Measurements from ENCODE around the gene CDC42EP4.
"Not testable (repeated sequence)": the region's sequence is repeated elsewhere in the genome, so short reads cannot be mapped to it uniquely, and the experiment has no call there.

Gene CDC42EP4

GRCh38 chr17:73320601-73321264, 8.9 kb upstream of the CDC42EP4 start:
- Histone ChIP-seq H3K27ac (ENCODE audit: insufficient read depth, low read length, poor library complexity, severe bottlenecking) (no peak overlapping the region), H3K36me3 (ENCODE audit: control insufficient read depth, insufficient read depth, low read length) (no peaks in the 10 kb centered on the region), H3K27me3 (replicated peaks; ENCODE audit: control insufficient read depth, insufficient read depth, low read length, poor library complexity, severe bottlenecking) (no peaks in the 10 kb centered on the region), H3K4me3 (ENCODE audit: insufficient read depth, low read depth, low read length, poor library complexity, severe bottlenecking) (no peak overlapping the region), H3K9me3 (ENCODE audit: control insufficient read depth, low read length) (no peaks in the 10 kb centered on the region), H3K4me1 (ENCODE audit: control insufficient read depth, insufficient read depth, low read length, poor library complexity, severe bottlenecking) (no peaks in the 10 kb centered on the region)
- no peak for DNase-seq

DNA sequence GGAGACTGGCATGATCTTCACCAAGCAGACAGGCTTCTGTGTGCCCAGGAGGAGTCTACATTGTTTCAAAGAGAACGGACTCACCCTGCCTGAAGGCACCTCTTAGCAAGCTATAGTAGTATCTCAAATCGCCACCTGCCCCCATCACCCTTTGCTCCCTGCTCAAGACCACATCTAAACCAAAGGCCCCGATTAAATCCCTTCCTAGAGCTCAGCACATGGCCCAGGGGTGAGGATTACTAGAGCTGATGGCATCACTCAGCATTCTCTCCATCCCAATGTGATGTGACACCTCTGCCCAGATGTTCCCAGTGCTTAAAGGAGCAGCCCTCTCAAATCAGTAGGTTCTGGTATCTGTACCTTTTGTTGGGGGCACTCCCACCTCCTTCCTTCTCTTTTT, 8.0 kb upstream of the CDC42EP4 start:
- H3K4me3 ChIP-seq (ENCODE audit: insufficient read depth, low read depth, low read length, poor library complexity, severe bottlenecking), result no peak overlapping the region
- H3K9me3 ChIP-seq (ENCODE audit: control insufficient read depth, low read length), result no peaks in the 10 kb centered on the region
- DNase-seq, result no peak
- no peaks in the 10 kb centered on the region for H3K36me3 ChIP-seq (ENCODE audit: control insufficient read depth, insufficient read depth, low read length)
- H3K27ac ChIP-seq (ENCODE audit: insufficient read depth, low read length, poor library complexity, severe bottlenecking), result no peak overlapping the region
- no peaks in the 10 kb centered on the region for H3K27me3 ChIP-seq (replicated peaks; ENCODE audit: control insufficient read depth, insufficient read depth, low read length, poor library complexity, severe bottlenecking)
- no peaks in the 10 kb centered on the region for H3K4me1 ChIP-seq (ENCODE audit: control insufficient read depth, insufficient read depth, low read length, poor library complexity, severe bottlenecking)

- no peak for DNase-seq
- Histone ChIP-seq H3K9me3 (ENCODE audit: control insufficient read depth, low read length) (no peaks in the 10 kb centered on the region), H3K27ac (ENCODE audit: insufficient read depth, low read length, poor library complexity, severe bottlenecking) (no peak overlapping the region), H3K36me3 (ENCODE audit: control insufficient read depth, insufficient read depth, low read length) (no peaks in the 10 kb centered on the region), H3K4me1 (ENCODE audit: control insufficient read depth, insufficient read depth, low read length, poor library complexity, severe bottlenecking) (no peaks in the 10 kb centered on the region), H3K27me3 (replicated peaks; ENCODE audit: control insufficient read depth, insufficient read depth, low read length, poor library complexity, severe bottlenecking) (no peaks in the 10 kb centered on the region), H3K4me3 (ENCODE audit: insufficient read depth, low read depth, low read length, poor library complexity, severe bottlenecking) (no peak overlapping the region)
These were observed 7.0 kb upstream of the CDC42EP4 start for GRCh38 chr17:73318836-73319235.

DNA sequence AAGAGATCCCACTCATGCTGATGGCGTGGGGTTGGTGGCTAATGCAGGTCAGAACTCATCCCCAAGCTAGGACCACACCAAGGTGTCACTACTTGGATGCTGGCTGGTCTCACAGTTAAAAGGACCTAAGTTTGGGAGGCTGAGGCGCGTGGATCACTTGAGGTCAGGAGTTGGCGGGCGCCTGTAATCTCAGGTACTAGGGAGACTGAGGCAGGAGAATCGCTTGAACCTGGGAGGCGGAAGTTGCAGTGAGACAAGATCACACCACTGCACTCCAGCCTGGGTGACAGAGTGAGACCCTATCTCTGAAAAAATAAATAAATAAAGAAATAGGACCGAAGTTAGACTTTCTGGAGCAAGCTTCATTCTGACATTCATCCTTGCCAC, 6.6 kb upstream of the CDC42EP4 start:
- H3K4me1 ChIP-seq (ENCODE audit: control insufficient read depth, insufficient read depth, low read length, poor library complexity, severe bottlenecking), result no peaks in the 10 kb centered on the region
- DNase-seq, result no peak
- no peak overlapping the region for H3K27ac ChIP-seq (ENCODE audit: insufficient read depth, low read length, poor library complexity, severe bottlenecking)
- no peak overlapping the region for H3K4me3 ChIP-seq (ENCODE audit: insufficient read depth, low read depth, low read length, poor library complexity, severe bottlenecking)
- H3K36me3 ChIP-seq (ENCODE audit: control insufficient read depth, insufficient read depth, low read length), result no peaks in the 10 kb centered on the region
- no peaks in the 10 kb centered on the region for H3K27me3 ChIP-seq (replicated peaks; ENCODE audit: control insufficient read depth, insufficient read depth, low read length, poor library complexity, severe bottlenecking)
- H3K9me3 ChIP-seq (ENCODE audit: control insufficient read depth, low read length), result no peaks in the 10 kb centered on the region

DNA sequence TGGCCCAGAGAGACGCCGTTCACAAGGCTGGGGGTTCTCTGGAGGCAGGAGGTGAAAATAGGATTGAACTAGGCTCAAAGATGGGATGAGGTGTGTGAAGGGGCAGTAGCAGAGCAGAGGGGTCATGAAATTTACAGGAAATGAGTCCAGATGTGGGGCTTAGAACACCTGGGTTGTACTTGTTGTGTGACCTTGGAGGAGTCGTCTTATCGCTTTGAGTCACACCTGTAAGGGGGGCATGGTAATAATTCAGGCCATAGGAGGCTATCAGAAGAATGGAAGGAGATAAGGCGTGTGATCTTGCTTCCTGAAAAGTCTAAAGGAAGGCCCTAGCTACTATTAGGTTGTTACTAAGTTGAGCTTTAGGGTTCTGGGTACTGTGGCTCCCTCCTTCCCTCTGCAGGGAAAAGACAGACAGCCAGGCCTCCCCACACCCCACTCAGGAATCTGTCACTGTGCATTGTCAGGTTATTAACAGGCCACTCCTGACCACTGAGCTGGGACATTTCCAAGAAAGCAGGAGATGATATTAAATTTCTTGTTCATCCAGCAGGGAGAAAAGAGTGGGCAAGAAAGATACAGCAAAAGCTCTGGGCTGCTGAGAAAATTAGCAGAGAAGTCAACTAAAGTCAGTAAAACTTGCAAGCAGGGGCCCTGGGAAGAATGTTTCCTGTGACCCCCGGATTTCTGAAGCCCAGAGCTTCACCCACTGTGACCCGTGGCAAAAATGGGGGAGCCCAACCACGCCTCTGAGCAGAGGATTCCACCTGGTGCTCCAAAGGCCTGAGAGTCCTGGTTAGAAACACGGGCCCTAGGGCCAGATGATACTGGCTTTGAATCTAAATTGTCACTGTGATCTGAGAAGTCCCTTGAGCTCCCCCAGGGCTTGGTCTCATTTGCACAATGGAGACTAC, 6.0 kb upstream of the CDC42EP4 start:
- no peaks in the 10 kb centered on the region for H3K27me3 ChIP-seq (replicated peaks; ENCODE audit: control insufficient read depth, insufficient read depth, low read length, poor library complexity, severe bottlenecking)
- no peaks in the 10 kb centered on the region for H3K36me3 ChIP-seq (ENCODE audit: control insufficient read depth, insufficient read depth, low read length)
- no peaks in the 10 kb centered on the region for H3K4me1 ChIP-seq (ENCODE audit: control insufficient read depth, insufficient read depth, low read length, poor library complexity, severe bottlenecking)
- no peak overlapping the region for H3K4me3 ChIP-seq (ENCODE audit: insufficient read depth, low read depth, low read length, poor library complexity, severe bottlenecking)
- H3K9me3 ChIP-seq (ENCODE audit: control insufficient read depth, low read length), result no peaks in the 10 kb centered on the region
- no peak for DNase-seq
- no peak overlapping the region for H3K27ac ChIP-seq (ENCODE audit: insufficient read depth, low read length, poor library complexity, severe bottlenecking)

GRCh38 chr17:73316919-73317505, 5.2 kb upstream of the CDC42EP4 start:
- Histone ChIP-seq H3K27me3 (replicated peaks; ENCODE audit: control insufficient read depth, insufficient read depth, low read length, poor library complexity, severe bottlenecking) (no peaks in the 10 kb centered on the region), H3K4me3 (ENCODE audit: insufficient read depth, low read depth, low read length, poor library complexity, severe bottlenecking) (no peak overlapping the region), H3K27ac (ENCODE audit: insufficient read depth, low read length, poor library complexity, severe bottlenecking) (no peak overlapping the region), H3K36me3 (ENCODE audit: control insufficient read depth, insufficient read depth, low read length) (no peaks in the 10 kb centered on the region), H3K9me3 (ENCODE audit: control insufficient read depth, low read length) (no peaks in the 10 kb centered on the region), H3K4me1 (ENCODE audit: control insufficient read depth, insufficient read depth, low read length, poor library complexity, severe bottlenecking) (peaks cover 4% of the 10 kb centered on the region)
- DNase-seq, result no peak

- Histone ChIP-seq H3K9me3 (ENCODE audit: control insufficient read depth, low read length) (no peaks in the 10 kb centered on the region), H3K27me3 (replicated peaks; ENCODE audit: control insufficient read depth, insufficient read depth, low read length, poor library complexity, severe bottlenecking) (no peaks in the 10 kb centered on the region), H3K36me3 (ENCODE audit: control insufficient read depth, insufficient read depth, low read length) (no peaks in the 10 kb centered on the region), H3K27ac (ENCODE audit: insufficient read depth, low read length, poor library complexity, severe bottlenecking) (no peak overlapping the region), H3K4me1 (ENCODE audit: control insufficient read depth, insufficient read depth, low read length, poor library complexity, severe bottlenecking) (peaks cover 7% of the 10 kb centered on the region), H3K4me3 (ENCODE audit: insufficient read depth, low read depth, low read length, poor library complexity, severe bottlenecking) (no peak overlapping the region)
- no peak for DNase-seq
These were observed 3.7 kb upstream of the CDC42EP4 start for GRCh38 chr17:73315471-73315870.

DNA sequence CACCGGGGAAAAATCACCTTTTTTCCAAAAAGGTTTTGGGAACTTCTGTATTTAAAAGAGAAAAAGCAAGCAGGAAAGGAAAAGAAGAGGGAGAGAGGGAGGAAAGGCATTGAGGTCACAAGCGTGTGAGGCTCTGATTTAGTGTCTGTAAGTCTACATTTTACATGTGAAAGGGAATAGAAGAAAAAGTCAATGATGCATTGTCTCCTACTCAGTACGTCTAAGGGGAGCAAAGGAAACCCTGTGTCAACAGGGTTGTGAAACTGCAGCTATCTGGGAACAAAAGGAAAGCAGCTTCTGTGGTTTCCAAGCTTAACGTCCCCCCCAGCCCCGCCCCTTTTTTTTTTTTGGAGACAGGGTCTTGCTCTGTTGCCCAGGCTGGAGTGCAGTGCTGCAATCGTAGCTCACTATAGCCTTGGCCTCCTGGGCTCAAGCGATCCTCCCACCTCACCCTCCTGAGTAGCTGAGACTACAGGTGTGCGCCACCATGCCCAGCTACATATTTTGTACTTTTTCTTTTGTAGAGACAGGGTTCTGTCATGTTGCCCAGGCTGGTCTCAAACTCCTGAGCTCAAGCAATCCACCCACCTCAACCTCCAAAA, 1.8 kb upstream of the CDC42EP4 start:
- no peaks in the 10 kb centered on the region for H3K36me3 ChIP-seq (ENCODE audit: control insufficient read depth, insufficient read depth, low read length)
- peaks cover 13% of the 10 kb centered on the region for H3K4me1 ChIP-seq (ENCODE audit: control insufficient read depth, insufficient read depth, low read length, poor library complexity, severe bottlenecking)
- DNase-seq, result no peak

DNA sequence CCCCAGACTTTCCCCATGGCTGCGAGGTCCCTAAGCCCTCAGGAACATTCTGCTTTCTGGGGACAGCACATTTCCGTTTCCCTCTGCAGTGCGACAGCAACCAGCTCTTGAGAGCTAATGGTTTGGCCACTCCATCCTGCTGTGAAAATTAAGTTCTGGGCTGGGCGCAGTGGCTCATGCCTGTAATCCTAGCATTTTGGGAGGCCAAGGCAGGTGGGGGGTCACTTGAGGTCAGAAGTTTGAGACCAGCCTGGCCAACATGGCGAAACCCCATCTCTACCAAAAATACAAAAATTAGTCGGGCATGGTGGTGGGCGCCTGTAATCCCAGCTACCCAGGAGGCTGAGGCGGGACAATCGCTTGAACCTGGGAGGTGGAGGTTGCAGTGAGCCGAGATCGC, 1.1 kb upstream of the CDC42EP4 start:
- not testable (repeated sequence) for H3K27ac ChIP-seq (ENCODE audit: insufficient read depth, low read length, poor library complexity, severe bottlenecking); DNase-seq; H3K27me3 ChIP-seq (replicated peaks; ENCODE audit: control insufficient read depth, insufficient read depth, low read length, poor library complexity, severe bottlenecking); H3K9me3 ChIP-seq (ENCODE audit: control insufficient read depth, low read length); H3K36me3 ChIP-seq (ENCODE audit: control insufficient read depth, insufficient read depth, low read length); H3K4me3 ChIP-seq (ENCODE audit: insufficient read depth, low read depth, low read length, poor library complexity, severe bottlenecking)
- peaks cover 13% of the 10 kb centered on the region for H3K4me1 ChIP-seq (ENCODE audit: control insufficient read depth, insufficient read depth, low read length, poor library complexity, severe bottlenecking)

More for the DNA sequence above, 1.8 kb upstream of the CDC42EP4 start:
- H3K27me3 ChIP-seq (replicated peaks; ENCODE audit: control insufficient read depth, insufficient read depth, low read length, poor library complexity, severe bottlenecking), result no peaks in the 10 kb centered on the region
- H3K27ac ChIP-seq (ENCODE audit: insufficient read depth, low read length, poor library complexity, severe bottlenecking), result no peak overlapping the region
- H3K4me3 ChIP-seq (ENCODE audit: insufficient read depth, low read depth, low read length, poor library complexity, severe bottlenecking), result no peak overlapping the region
- no peaks in the 10 kb centered on the region for H3K9me3 ChIP-seq (ENCODE audit: control insufficient read depth, low read length)

GRCh38 chr17:73311428-73311780, 397 bp downstream of the CDC42EP4 start:
- Histone ChIP-seq H3K36me3 (ENCODE audit: control insufficient read depth, insufficient read depth, low read length) (no peaks in the 10 kb centered on the region), H3K4me1 (ENCODE audit: control insufficient read depth, insufficient read depth, low read length, poor library complexity, severe bottlenecking) (peaks cover 13% of the 10 kb centered on the region), H3K27me3 (replicated peaks; ENCODE audit: control insufficient read depth, insufficient read depth, low read length, poor library complexity, severe bottlenecking) (no peaks in the 10 kb centered on the region), H3K4me3 (ENCODE audit: insufficient read depth, low read depth, low read length, poor library complexity, severe bottlenecking) (peak overlapping the region; percentile 96), H3K27ac (ENCODE audit: insufficient read depth, low read length, poor library complexity, severe bottlenecking) (peak overlapping the region; percentile 58), H3K9me3 (ENCODE audit: control insufficient read depth, low read length) (no peaks in the 10 kb centered on the region)
- DNase-seq, result no peak

Data from effector memory CD4-positive, alpha-beta T cell (primary cell).